Spleen (tissue), 11 donors: ENCODE measurements around the gene GLG1. TPM values are rescaled to one million over a fixed set of nuclear protein-coding genes. Genes with fewer than 3 reads are reported as not detected.
"Not testable (repeated sequence)": the region's sequence is repeated elsewhere in the genome, so short reads cannot be mapped to it uniquely, and the experiment has no call there.

Source experiments
- DNase-seq: peaks from one replicate; pipeline ENCODE4 v3.0.0-alpha.2; 2020
- H3K27ac ChIP-seq, 8 donors: fragments of 200-600 bp; sonication (generic) in 7 of 8; 1 replicate in 4 of 8; 2 replicates in 4 of 8; pipeline versions ENCODE4 v1.5.0 to v1.8.0; 2016 to 2021; ENCODE audit warnings: inconsistent platforms in 4 of 8, mild to moderate bottlenecking in 4 of 8, moderate library complexity in 1 of 8
- H3K27me3 ChIP-seq, 7 donors: fragments of 200-600 bp; sonication (generic) in 6 of 7; replicated peaks in 1 of 7; 1 replicate in 4 of 7; 2 replicates in 3 of 7; pipeline versions ENCODE4 v1.5.0 to v1.8.0; 2016 to 2021; ENCODE audit warnings: inconsistent platforms in 3 of 7, mild to moderate bottlenecking in 1 of 7
- H3K36me3 ChIP-seq, 6 donors: fragments of 200-600 bp; sonication (generic) in 5 of 6; 1 replicate in 4 of 6; 2 replicates in 2 of 6; pipeline versions ENCODE4 v1.5.0 to v1.8.0; 2016 to 2021; ENCODE audit warnings: inconsistent platforms in 2 of 6
- H3K4me1 ChIP-seq, 6 donors: fragments of 200-600 bp; sonication (generic) in 5 of 6; 1 replicate in 3 of 6; 2 replicates in 3 of 6; pipeline versions ENCODE4 v1.5.0 to v1.8.0; 2016 to 2021; ENCODE audit warnings: inconsistent platforms in 3 of 6
- H3K4me3 ChIP-seq, 8 donors: fragments of 200-600 bp; sonication (generic) in 7 of 8; 1 replicate in 4 of 8; 2 replicates in 4 of 8; pipeline versions ENCODE4 v1.5.0 to v1.8.0; 2016 to 2021; ENCODE audit warnings: inconsistent platforms in 4 of 8, mild to moderate bottlenecking in 4 of 8, moderate library complexity in 2 of 8
- H3K9me3 ChIP-seq, 8 donors: fragments of 200-600 bp; sonication (generic) in 7 of 8; 1 replicate in 4 of 8; 2 replicates in 4 of 8; pipeline versions ENCODE4 v1.5.0 to v1.8.0; 2016 to 2021; ENCODE audit warnings: inconsistent platforms in 4 of 8
- POLR2AphosphoS5 ChIP-seq, 3 donors: sonication (generic); formaldehyde crosslinking; IDR thresholded peaks; one replicate each; pipeline ENCODE4 v1.5.1; 2017; ENCODE audit warnings: antibody characterized with exemption in 3 of 3
- WGBS, 5 donors: extraction: QIAGEN DNeasy Blood & Tissue Kit in 3 of 5; methylation state at CpG; one replicate each; pipeline versions ENCODE4 v1.1.5 to v1.1.7; 2013 to 2018; 5-methylcytosine and 5-hydroxymethylcytosine counted together
- intact Hi-C: fragments of 100-400 bp; cut with DNase I; formaldehyde crosslinking; loops from one replicate; pipeline ENCODE4 v1.15.0; 2023; ENCODE audit warnings: low total_unique reads
- polyA plus RNA-seq, 3 donors: library from polyadenylated mRNA; stranded (reverse); fragments of 200-250 nt; gene quantifications; one replicate each; pipeline ENCODE4 v1.2.1, GENCODE V29; 2013
- small RNA-seq, 4 donors: library from RNA; depleted of rRNA; stranded (forward); fragments of <200 nt; gene quantifications; one replicate each; pipeline ENCODE3, GENCODE V24; 2016
- total RNA-seq, 7 donors: library from RNA; depleted of rRNA in 3 of 7; stranded (reverse); fragments of >200 nt in 3 of 7; fragmentation: NEBNext Ultra II Directional in 4 of 7; extraction: Animal tissue kit (Norgen Biotek cat#: 25700) in 4 of 7; gene quantifications; one replicate each; pipeline versions ENCODE4 v1.1.0 to v1.2.1, GENCODE V29; 2016 to 2021
- donor health status: healthy with polysubstance abuse.
- donor health status: DM: no; HTN: no; CAD: no; lungs with moderate emphysema.
- donor health status: DM: no; HTN: no; CAD: no.
- donor health status: Bipolar disorder and iron deficiency.
- donor health status: healthy.
- donor health status: DM: no; HTN: no; CAD: no.
- donor health status: DM: yes; HTN: yes; CAD: no.

GLG1 gene
- total and polyA plus RNA-seq, 10 donors, result 14.6 to 124 (median 101) TPM

DNA sequence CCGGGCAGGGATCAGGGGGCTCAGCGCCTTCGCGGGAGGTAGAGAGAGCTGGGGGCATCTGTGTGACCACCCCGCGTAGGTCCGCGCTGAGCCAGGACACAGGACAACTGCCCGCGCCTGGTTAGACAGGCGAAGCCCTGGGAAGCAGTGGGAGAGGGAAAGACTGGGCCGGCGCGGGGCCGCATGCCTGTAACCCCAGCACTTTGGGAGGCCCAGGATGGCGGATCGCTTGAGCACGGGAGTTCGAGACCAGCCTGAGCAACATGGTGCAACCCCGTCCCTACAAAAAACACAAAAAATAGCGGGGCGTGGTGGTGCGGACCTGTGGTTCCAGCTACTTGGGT, 199.6 kb downstream of the GLG1 start:
- H3K4me1 ChIP-seq, H3K9me3 ChIP-seq, intact Hi-C loops, H3K27me3 ChIP-seq, H3K36me3 ChIP-seq: not testable (repeated sequence)
- Histone ChIP-seq H3K4me3 (peak overlapping the region in 7 of 8 donors; percentile 17 to 63 (median 27)), H3K27ac (peak overlapping the region; percentile 41 to 79 (median 69))
- DNase-seq, result peak; percentile 78
- peak in 2 of 3 donors; percentile 49 to 61 for TF ChIP-seq POLR2AphosphoS5 (IDR thresholded peaks at IDR 0.05)
- WGBS, 5 donors, result 19 to 32% (median 26%) methylated on average over 10 to 19 of the region's 23 CpGs

DNA sequence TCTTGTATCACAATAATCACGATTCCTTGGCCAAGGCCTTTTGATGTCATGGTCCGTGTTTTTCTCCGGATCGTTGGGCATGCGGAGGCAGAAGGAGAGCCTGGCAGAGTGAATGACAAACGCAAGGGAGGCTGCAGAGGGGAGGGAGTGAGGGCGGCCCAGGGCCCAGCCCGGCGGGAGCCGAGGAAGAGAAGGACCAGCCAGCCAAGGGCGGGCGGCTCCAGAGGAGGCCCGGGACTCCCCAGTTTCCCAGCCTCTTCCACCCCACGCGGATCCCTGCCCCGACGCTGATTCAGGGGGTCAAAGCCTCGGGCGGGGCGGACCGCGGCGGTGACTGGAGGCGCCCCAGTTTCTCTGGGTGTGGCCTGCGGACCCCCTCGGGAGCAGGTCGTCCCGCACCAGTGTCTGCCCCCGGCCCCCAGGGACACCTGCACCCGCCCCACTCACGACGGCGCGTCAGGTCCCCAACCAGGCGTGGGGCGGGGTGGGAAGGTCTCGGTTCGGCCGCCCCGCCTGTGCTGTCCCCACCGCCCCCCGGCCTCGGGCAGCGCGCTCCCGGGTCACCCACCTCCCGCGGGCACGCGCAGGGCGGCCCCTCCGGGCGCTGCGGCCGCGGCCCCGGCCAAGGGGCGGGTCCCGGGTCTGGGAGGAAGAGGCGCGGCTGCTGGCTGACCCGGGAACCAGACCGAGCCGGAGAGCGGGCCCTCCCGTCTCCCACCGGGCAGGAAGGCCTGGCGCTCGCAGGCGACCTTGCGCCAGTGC, 200.1 kb downstream of the GLG1 start:
- Histone ChIP-seq H3K27ac (peak overlapping the region; percentile 41 to 79 (median 69)), H3K4me3 (peak overlapping the region in 7 of 8 donors; percentile 17 to 63 (median 27))
- H3K27me3 ChIP-seq, H3K36me3 ChIP-seq, H3K9me3 ChIP-seq, H3K4me1 ChIP-seq, intact Hi-C loops: not testable (repeated sequence)
- WGBS, 5 donors, result 3 to 5% (median 4%) methylated on average over 10 to 28 of the region's 71 CpGs; no CpG with 5 or more reads in 2 of the 5 donors
- peak; percentile 79 for DNase-seq

GRCh38 chr16:74404148-74404933, 202.6 kb downstream of the GLG1 start:
- H3K4me1 ChIP-seq, H3K36me3 ChIP-seq, H3K4me3 ChIP-seq, intact Hi-C loops, H3K9me3 ChIP-seq, H3K27ac ChIP-seq, H3K27me3 ChIP-seq: not testable (repeated sequence)
- WGBS, 5 donors, result 33 to 60% (median 51%) methylated on average over 5 to 7 of the region's 14 CpGs
- peak; percentile 29 for DNase-seq

DNA sequence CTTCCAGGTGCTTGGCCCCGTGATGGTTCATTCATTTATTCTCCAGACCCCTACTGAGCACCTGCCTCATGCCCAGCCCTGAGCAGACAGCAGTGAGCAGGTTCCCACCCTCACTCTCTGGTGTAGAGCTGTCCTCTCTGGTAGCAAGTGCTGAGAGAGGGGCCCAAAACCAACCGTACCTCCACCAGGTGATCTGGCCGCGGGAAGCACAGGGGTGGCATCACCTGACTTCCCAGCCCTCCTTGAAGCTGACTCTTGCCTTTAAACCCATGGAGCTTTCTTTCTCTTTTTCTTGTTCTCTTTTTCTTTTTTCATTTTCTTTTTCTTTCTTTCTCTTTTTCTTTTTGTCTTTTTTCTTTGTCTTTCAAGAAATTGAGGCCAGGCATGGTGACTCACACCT, 206.7 kb downstream of the GLG1 start:
- peak; percentile 60 for DNase-seq
- H3K4me1 ChIP-seq, result peaks cover 5 to 32% (median 16%) of the 10 kb centered on the region in 6 donors
- H3K36me3 ChIP-seq, H3K9me3 ChIP-seq, intact Hi-C loops, H3K27me3 ChIP-seq, H3K27ac ChIP-seq, H3K4me3 ChIP-seq: not testable (repeated sequence)
- WGBS, 5 donors, result 84 to 100% (median 89%) methylated on average over 3 of the region's 4 CpGs

DNA sequence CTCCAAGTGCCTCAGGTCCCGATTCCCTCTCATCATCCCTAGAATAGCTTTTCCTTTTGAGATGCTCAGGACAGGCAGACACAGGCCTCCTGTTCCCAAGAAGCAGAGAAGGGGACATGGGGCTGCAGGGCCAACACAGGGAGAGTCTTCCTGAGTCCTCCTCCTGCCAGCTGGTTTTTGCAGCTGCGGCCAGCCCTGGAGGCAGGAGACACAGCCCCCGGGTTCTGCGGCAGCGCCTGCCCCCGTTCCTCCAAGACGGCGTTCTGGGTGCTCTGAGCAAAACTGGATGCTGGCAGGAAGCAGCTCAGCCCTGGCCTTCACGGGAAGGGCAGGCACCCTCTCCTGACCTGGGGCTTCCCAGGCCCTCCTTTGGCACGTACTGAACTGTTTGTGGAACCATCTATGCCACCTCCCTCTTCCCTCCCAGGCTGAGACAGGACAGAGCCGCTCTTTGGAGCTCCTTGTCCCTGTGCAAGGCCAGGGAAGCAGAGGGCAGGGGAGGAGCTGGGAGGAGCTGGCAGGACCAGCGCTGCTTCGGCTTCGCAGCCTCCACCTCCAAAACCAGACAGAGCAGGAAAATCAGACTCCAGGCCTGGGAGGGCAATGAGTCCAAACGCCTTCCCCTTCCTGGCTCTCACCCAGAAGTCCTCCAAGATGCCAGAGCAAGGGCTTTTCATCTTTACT, 208.6 kb downstream of the GLG1 start:
- H3K4me3 ChIP-seq, H3K36me3 ChIP-seq, H3K9me3 ChIP-seq, H3K27me3 ChIP-seq, intact Hi-C loops: not testable (repeated sequence)
- Histone ChIP-seq H3K27ac (peak overlapping the region in 5 of 8 donors; percentile 29 to 69 (median 60)), H3K4me1 (peaks cover 5 to 32% (median 16%) of the 10 kb centered on the region in 6 donors)
- peak in 1 of 3 donors; percentile 63 for TF ChIP-seq POLR2AphosphoS5 (IDR thresholded peaks at IDR 0.05)
- peak; percentile 80 for DNase-seq
- 31 to 64% (median 36%) methylated on average over 9 to 11 of the region's 15 CpGs for WGBS, 5 donors

Small RNA genes lying within 50 kb of the gene (small RNA-seq; reads per million reads assigned to genes)
- gene RF00019, result 0 reads per million in 4 donors
- 0 reads per million in 4 donors for gene RNU6-237P

Other genes with a start within 250 kb of the GLG1 start
- gene NPIPB15, start 230.8 kb downstream of the GLG1 start, total RNA-seq, result 1 to 10 TPM in 4 of 7 donors, under 1 TPM in 1, not detected in 2; 0.57 to 8.6 (median 6.7) TPM
- 10 to 100 TPM in 1 of 3 donors, 1 to 10 TPM in 2; 9.2 to 33.7 (median 9.4) TPM for gene NPIPB15, start 230.8 kb downstream of the GLG1 start, polyA plus RNA-seq
- 1 to 10 TPM in 2 of 7 donors, under 1 TPM in 2, not detected in 3; 0.83 to 2.1 (median 1.5) TPM for gene CLEC18B, start 185.6 kb downstream of the GLG1 start, total RNA-seq
- 1 to 10 TPM in 2 of 3 donors, under 1 TPM in 1; 0.91 to 1.1 (median 1.1) TPM for gene CLEC18B, start 185.6 kb downstream of the GLG1 start, polyA plus RNA-seq
- 10 to 100 TPM; 20.3 to 40.6 (median 32.5) TPM for gene RFWD3, start 59.8 kb upstream of the GLG1 start, total RNA-seq
- 10 to 100 TPM in 1 of 3 donors, 1 to 10 TPM in 2; 4.6 to 10.4 (median 5.1) TPM for gene RFWD3, start 59.8 kb upstream of the GLG1 start, polyA plus RNA-seq
- gene MLKL, start 93.7 kb upstream of the GLG1 start, total RNA-seq, result 10 to 100 TPM; 45.1 to 69.6 (median 52.7) TPM
- 10 to 100 TPM; 21.4 to 39.0 (median 32.1) TPM for gene MLKL, start 93.7 kb upstream of the GLG1 start, polyA plus RNA-seq
- gene FA2H, start 167.7 kb upstream of the GLG1 start, total RNA-seq, result 1 to 10 TPM in 1 of 7 donors, under 1 TPM in 6; 0.32 to 2.6 (median 0.64) TPM
- under 1 TPM; 0.23 to 0.61 (median 0.41) TPM for gene FA2H, start 167.7 kb upstream of the GLG1 start, polyA plus RNA-seq